Panc1 (cell line): ENCODE measurements around the gene PRPF40A.

ENCODE experiments used
- POLR2AphosphoS5 ChIP-seq: IDR thresholded peaks from 2 replicates; pipeline ENCODE4 v1.6.1; 2012; ENCODE audit warnings: mild to moderate bottlenecking, low read depth, low read length, moderate library complexity
- SIN3A ChIP-seq: IDR thresholded peaks from 2 replicates; pipeline ENCODE4 v1.6.1; 2012; ENCODE audit warnings: low read depth, mild to moderate bottlenecking, low read length, moderate library complexity, borderline replicate concordance; ENCODE audit not compliant: insufficient read depth
- TCF7L2 ChIP-seq: IDR thresholded peaks from 2 replicates; pipeline ENCODE4 v1.6.1; 2011; ENCODE audit warnings: mild to moderate bottlenecking, low read depth, low read length, inconsistent platforms
- TF ChIP-seq, protein P1 (sequence below): fragments of 450-650 bp; IDR thresholded peaks from 2 replicates; pipeline ENCODE4 v1.5.1; 2017; ENCODE audit warnings: mild to moderate bottlenecking

DNA sequence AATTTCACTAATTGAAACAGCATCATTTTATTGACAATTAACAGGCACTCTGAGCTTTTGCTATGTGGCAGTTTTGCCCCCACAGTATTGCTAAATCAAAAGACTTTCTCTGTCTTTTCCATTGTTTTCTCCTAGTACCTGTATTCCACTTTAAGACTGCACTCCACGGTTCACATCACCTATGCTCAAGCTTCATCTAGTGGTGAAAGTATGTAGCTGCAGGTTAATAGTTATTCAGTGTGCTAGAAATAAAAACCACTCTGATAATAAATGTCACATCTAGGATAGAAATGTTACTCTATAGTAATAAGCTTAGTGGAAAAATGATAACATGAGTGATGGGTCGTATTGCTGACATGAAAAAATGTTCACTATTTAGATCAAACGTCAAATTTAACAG lies 25.7 kb upstream of the PRPF40A start:
- TF ChIP-seq, protein P1, sequence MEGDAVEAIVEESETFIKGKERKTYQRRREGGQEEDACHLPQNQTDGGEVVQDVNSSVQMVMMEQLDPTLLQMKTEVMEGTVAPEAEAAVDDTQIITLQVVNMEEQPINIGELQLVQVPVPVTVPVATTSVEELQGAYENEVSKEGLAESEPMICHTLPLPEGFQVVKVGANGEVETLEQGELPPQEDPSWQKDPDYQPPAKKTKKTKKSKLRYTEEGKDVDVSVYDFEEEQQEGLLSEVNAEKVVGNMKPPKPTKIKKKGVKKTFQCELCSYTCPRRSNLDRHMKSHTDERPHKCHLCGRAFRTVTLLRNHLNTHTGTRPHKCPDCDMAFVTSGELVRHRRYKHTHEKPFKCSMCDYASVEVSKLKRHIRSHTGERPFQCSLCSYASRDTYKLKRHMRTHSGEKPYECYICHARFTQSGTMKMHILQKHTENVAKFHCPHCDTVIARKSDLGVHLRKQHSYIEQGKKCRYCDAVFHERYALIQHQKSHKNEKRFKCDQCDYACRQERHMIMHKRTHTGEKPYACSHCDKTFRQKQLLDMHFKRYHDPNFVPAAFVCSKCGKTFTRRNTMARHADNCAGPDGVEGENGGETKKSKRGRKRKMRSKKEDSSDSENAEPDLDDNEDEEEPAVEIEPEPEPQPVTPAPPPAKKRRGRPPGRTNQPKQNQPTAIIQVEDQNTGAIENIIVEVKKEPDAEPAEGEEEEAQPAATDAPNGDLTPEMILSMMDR: peak; percentile 51; the same call in 1 of the 2 replicates
- no peak for TF ChIP-seq POLR2AphosphoS5
- no peak for TF ChIP-seq SIN3A
- no peak for TF ChIP-seq TCF7L2
